ENCODE results near the gene CXCL17. TPM values are rescaled to one million over a fixed set of nuclear protein-coding genes. Genes with fewer than 3 reads are reported as not detected.
"Not testable (repeated sequence)": the region's sequence is repeated elsewhere in the genome, so short reads cannot be mapped to it uniquely, and the experiment has no call there.

The CXCL17 gene
- total RNA-seq, 2 experiments from 2014 or later: not detected

DNA sequence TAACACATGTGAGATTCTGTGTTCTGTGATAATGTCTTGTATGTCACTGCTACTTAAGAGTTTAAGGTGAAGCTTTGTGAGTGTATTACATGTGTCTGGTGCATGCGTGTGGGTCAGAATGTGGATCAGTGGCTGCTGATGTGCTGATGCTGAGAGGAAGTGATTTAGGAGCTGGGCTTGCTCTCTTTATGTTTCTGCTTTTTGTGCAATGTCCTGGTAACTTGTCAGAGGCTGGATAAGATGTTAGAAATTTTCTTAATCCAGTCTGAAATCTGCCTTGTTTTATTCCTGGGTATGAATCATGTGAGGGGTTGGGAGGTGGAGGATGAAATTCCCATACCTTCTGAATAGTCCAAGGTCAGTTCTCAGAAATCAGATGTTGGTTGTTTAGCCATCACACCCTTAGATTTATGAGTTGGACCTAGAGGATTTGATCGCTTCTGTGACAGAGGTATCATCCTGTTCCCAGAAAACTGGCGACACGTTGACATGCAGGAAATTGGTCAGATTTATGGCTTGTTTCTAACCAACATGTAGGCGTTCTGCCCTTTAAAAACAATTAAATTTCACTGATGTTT lies 24.5 kb upstream of the CXCL17 start:
- CTCF ChIA-PET: interaction anchor here (0.9 to 1.3 kb wide), 2 partner anchors 12 to 29 kb away, joined by 3 read pairs; no protein-coding TSS in a partner anchor
- POLR2A ChIA-PET: no interaction called here

DNA sequence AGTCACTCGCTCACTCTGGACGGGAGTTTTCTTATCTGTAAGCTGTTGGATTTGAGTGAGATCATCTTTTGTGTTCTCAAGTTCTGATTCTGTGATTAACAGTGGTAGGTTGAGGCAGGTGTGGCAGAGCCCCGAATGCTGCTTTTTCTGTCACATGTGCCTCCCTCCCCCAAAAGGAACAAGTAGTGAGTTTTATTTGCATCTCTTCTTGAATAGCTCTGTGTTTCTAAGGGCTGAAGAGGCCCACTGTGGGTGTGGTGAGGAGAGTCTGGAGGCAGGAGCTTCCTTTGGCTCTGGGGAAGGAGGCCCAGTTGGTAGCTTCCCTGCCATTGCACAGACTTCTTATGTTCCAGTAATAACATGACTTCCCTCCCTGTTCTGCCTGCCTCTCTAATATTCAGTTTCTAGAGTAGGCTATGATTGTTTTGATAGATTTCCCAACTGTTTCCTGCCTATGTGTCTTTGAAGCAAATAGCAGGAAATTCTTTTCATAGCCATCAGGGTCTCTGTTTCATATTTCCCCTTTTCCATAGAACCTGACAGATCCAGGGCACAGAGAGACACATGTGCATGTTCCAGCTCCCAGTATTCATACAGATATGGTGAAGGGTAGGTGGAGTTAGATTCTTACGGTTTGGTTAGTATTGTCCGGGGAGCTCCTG lies 23.9 kb upstream of the CXCL17 start:
- ChIA-PET POLR2A (no interaction called here), CTCF (interaction anchor here (0.9 to 1.7 kb wide), 3 partner anchors 11 to 28 kb away, joined by 3 to 7 read pairs (median 3); no protein-coding TSS in a partner anchor)

GRCh38 chr19:42465827-42466280 lies 23.1 kb upstream of the CXCL17 start:
- ChIA-PET POLR2A (no interaction called here), CTCF (interaction anchor here (1.3 to 1.7 kb wide), 2 partner anchors 14 to 27 kb away, joined by 3 to 7 read pairs; no protein-coding TSS in a partner anchor)

DNA sequence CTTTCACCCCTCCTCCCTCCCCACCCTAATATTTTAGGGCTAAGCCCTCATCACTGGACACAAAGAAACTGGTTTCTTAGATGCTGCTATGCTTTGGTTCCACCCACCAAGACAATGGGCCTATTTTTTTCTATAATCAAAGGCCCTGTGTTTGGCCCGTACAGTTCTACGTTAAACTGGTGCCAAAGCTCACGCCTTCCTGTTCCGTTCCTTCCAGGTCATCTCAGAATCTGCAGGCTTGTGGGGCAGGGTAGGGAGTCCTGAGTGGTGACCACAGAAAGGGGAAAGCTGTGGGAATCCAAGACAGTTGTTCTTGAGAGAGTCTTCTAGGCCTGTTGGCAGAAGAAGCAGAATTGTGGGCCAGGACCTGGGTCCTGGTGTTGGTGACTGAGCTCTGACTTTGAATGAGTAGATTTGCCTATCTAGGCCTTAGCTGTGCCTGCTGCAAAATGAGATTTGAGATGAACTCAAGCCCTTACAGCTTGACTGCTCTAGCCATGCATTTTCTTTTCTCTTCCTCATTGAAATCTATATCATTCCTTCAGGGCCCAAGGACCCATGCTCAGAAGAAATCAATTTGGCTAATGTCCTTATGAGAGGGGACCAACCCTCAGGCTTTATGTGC lies 19.1 kb upstream of the CXCL17 start:
- ChIA-PET POLR2A (no interaction called here), CTCF (interaction anchor here (0.6 to 1.8 kb wide), 3 partner anchors 10 to 1292 kb away, joined by 3 to 4 read pairs (median 4); no protein-coding TSS in a partner anchor)

DNA sequence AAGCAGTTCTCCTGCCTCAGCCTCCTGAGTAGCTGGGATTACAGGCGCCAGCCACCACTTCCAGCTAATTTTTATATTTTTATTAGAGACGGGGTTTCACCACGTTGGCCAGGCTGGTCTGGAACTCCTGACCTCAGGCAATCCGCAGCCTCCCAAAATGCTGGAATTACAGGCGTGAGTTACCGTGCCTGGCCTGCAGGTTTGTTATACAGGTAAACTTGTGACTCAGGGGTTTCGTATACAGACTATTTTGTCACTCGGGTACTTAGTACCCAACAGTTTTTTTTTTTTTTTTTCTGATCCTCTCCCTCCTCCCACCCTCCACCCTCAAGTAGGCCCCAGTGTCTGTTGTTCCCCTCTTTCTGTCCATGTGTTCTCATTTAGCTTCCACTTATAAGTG lies 18.5 kb upstream of the CXCL17 start:
- POLR2A ChIA-PET: not testable (repeated sequence)
- CTCF ChIA-PET: interaction anchor here (0.6 to 1.8 kb wide), 2 partner anchors 10 to 1292 kb away, joined by 4 read pairs; no protein-coding TSS in a partner anchor

GRCh38 chr19:42459926-42460325 lies 17.2 kb upstream of the CXCL17 start:
- ChIA-PET POLR2A (no interaction called here), CTCF (no interaction called here)

DNA sequence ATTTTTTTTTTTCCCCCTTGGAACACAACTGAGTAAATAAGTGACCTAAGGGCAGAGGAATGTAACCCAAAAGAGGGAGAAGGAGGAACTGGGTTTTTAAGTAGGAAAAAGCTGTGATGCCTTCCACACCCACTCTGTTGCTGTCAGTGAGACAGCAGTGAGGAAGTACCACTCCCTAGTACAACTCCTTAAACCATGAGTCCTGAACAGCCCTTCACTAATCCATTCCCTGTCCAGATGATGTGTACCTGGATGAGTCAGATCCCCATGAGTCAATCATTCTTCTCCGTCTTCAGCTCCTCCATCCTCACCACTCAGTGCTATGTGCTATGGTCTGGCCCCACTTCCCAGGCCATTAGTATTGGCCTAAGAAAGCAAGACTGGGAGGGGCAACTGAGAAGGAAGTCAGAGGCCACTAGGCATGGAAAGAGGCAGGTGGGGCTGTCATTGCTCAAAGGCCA lies 12.9 kb upstream of the CXCL17 start:
- CTCF ChIA-PET: interaction anchor here (0.6 to 2.0 kb wide), 5 partner anchors 11 to 73 kb away, joined by 3 to 6 read pairs (median 3); partner anchors contain the start of gene CEACAM1
- POLR2A ChIA-PET: no interaction called here

DNA sequence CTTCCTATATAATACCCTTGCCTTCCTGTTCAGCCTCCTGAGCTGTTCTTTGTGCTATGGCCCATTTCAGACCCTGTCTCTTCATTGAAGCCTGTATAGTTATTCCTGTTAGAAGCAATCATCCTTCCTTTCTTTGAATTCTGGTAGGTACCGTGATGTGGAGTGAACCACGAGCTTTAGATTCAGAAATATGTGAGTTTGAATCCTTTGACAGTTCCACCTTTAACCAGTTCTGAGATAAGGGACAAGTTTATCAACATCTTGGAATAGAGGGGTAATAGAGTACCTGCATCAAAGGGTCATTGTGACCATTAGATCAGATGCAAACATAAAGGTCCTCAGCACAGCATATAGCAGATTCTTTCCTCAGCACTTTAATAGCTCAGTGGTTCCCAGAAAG lies 12.3 kb upstream of the CXCL17 start:
- POLR2A ChIA-PET: no interaction called here
- CTCF ChIA-PET: interaction anchor here (0.5 to 2.0 kb wide), 6 partner anchors 11 to 619 kb away, joined by 3 to 6 read pairs (median 3); partner anchors contain the start of gene CEACAM1

GRCh38 chr19:42452590-42452989 lies 9.8 kb upstream of the CXCL17 start:
- POLR2A ChIA-PET: no interaction called here

GRCh38 chr19:42450314-42450934 lies 7.7 kb upstream of the CXCL17 start:
- ChIA-PET CTCF (interaction anchor here (0.7 to 4.1 kb wide), 18 partner anchors 9 to 178 kb away, joined by 3 to 58 read pairs (median 4); partner anchors contain the start of gene CEACAM1), POLR2A (interaction anchor here (0.7 to 1.0 kb wide), 2 partner anchors 27 to 79 kb away, joined by 3 to 4 read pairs; no protein-coding TSS in a partner anchor)

More at GRCh38 chr19:42452590-42452989, 9.8 kb upstream of the CXCL17 start:
- CTCF ChIA-PET: interaction anchor here (1.7 to 4.1 kb wide), 2 partner anchors 10 to 77 kb away, joined by 4 to 58 read pairs; partner anchors contain the start of gene CEACAM1

DNA sequence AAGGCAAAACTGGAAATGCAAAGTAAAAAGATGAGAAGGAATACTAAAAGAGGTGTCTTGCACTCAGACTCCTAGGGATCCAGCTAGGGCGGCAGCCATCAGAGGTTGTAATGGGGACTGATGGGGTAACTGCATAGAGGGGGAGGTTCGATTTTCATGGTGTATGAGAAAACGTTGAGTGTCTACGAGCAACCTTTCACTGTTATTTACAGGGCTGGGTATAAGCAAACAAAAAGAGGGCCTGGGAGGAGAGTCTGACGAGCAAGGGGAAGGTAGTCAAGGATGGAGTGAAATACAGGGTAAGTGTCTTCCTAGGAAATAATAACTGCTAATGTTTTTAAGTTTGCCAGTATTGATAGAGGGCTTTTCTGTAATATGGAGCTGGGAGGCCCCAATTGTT lies 5.6 kb upstream of the CXCL17 start:
- CTCF ChIA-PET: interaction anchor here (1.2 to 1.6 kb wide), 2 partner anchors 10 to 115 kb away, joined by 3 to 4 read pairs; no protein-coding TSS in a partner anchor
- POLR2A ChIA-PET: not testable (repeated sequence)

GRCh38 chr19:42445948-42446347 lies 3.2 kb upstream of the CXCL17 start:
- CTCF ChIA-PET: no interaction called here

GRCh38 chr19:42443944-42444398 lies 1.2 kb upstream of the CXCL17 start:
- ChIA-PET CTCF (interaction anchor here (1.3 kb wide), 1 partner anchor 9 kb away, joined by 3 read pairs; no protein-coding TSS in a partner anchor), POLR2A (no interaction called here)

More at GRCh38 chr19:42445948-42446347, 3.2 kb upstream of the CXCL17 start:
- POLR2A ChIA-PET: no interaction called here

GRCh38 chr19:42441049-42441445 lies 1.7 kb downstream of the CXCL17 start:
- ChIA-PET POLR2A (no interaction called here), CTCF (interaction anchor here (0.7 to 3.1 kb wide), 11 partner anchors 9 to 88 kb away, joined by 3 to 27 read pairs (median 4); partner anchors contain the start of gene CEACAM1)

- CTCF ChIA-PET: interaction anchor here (0.6 to 3.1 kb wide), 10 partner anchors 10 to 138 kb away, joined by 3 to 27 read pairs (median 4); partner anchors contain the start of genes CEACAM1, PAFAH1B3 and PRR19
- POLR2A ChIA-PET: no interaction called here
Measured at GRCh38 chr19:42440357-42441048, 2.2 kb downstream of the CXCL17 start.

DNA sequence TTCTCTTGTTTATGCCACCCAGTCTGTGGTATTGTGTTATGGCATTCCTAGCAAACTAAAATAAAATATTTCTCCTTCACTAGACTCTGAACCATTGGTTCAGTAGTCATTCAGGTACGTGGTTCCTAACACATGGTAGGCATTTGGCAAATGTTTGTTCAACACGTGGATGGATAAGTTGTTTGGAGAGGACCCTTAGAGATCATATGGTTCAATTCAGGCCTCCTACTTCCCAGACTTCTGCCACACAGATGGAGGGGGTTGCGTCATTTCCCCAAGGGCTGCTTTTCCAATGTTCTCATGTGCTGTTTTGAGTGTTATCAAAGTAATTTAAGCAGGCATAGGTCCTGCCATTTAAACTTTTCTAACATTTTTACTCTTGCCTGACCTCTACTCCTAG lies 6.7 kb downstream of the CXCL17 start:
- ChIA-PET CTCF (interaction anchor here (2.9 kb wide), 1 partner anchor 15 kb away, joined by 12 read pairs; no protein-coding TSS in a partner anchor), POLR2A (interaction anchor here (0.7 kb wide), 1 partner anchor 1683 kb away, joined by 8 read pairs; no protein-coding TSS in a partner anchor)

DNA sequence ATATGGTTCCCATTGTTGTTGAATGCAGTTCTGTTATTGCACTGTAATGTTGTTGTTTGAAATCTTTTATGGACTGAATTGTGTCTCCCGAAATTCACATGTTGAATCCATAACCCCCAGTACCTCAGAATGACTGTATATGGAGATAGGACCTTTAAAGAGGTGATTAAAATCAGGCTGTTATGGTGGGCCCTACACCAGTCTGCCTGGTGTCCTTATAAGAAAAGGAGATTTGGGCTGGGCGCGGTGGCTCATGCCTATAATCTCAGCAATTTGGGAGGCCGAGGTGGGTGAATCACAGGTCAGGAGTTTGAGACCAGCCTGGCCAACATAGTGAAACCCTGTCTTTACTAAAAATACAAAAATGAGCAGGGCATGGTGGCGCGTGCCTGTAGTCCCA lies 7.4 kb downstream of the CXCL17 start:
- POLR2A ChIA-PET: no interaction called here
- CTCF ChIA-PET: interaction anchor here (1.3 kb wide), 2 partner anchors 9 to 12 kb away, joined by 3 read pairs; no protein-coding TSS in a partner anchor

All from activated CD8-positive, alpha-beta memory T cell treated with anti-CD3 and anti-CD28 coated beads for 36 hours (primary cell).